ENCODE measurements around the gene ARL8A. TPM values are rescaled to one million over a fixed set of nuclear protein-coding genes. Genes with fewer than 3 reads are reported as not detected.

The ARL8A gene
- polyA plus RNA-seq, 2 of the 4 experiments (the other 2 are of a cell fraction): 23.4 to 49.8 TPM

DNA sequence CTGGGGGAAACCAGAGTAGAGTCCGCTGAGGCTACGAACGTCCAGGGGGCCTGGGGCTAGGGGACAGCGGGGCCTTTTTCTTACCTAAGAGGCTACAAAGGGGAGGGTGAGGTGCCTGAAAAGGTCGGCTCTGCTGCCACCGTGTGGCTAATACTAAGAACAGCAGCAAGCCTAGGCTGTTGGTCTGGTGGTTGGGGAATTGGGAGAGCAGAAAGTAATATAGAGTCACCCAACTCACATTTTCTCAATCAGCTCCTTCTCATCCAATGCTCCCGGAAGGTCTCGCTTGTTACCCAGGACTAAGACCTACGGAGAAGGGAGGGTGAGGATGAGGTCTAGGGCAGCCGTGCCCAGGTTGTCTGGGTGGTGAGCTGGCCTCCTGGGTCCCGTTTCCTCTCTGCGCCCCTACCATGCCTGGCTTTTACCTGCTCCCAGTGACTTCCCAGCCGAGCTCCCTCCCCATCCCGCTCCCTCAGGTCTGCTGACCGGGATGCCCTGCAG, 9.3 kb downstream of the ARL8A start (continued):
- TF ChIP-seq, protein P1, sequence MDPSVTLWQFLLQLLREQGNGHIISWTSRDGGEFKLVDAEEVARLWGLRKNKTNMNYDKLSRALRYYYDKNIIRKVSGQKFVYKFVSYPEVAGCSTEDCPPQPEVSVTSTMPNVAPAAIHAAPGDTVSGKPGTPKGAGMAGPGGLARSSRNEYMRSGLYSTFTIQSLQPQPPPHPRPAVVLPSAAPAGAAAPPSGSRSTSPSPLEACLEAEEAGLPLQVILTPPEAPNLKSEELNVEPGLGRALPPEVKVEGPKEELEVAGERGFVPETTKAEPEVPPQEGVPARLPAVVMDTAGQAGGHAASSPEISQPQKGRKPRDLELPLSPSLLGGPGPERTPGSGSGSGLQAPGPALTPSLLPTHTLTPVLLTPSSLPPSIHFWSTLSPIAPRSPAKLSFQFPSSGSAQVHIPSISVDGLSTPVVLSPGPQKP (IDR thresholded peaks at IDR 0.05; ENCODE audit: low read depth, low read length): no peak
- TF ChIP-seq RAD21 (conservative IDR thresholded peaks at IDR 0.05 in 1 of 2, IDR thresholded peaks at IDR 0.05 in 1 of 2): peak; percentile 81 to 82
- TF ChIP-seq, protein P2, sequence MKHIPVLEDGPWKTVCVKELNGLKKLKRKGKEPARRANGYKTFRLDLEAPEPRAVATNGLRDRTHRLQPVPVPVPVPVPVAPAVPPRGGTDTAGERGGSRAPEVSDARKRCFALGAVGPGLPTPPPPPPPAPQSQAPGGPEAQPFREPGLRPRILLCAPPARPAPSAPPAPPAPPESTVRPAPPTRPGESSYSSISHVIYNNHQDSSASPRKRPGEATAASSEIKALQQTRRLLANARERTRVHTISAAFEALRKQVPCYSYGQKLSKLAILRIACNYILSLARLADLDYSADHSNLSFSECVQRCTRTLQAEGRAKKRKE (CRISPR knock-in tag; IDR thresholded peaks at IDR 0.05; ENCODE audit: low read depth): no peak
- TF ChIP-seq FOSL2 (IDR thresholded peaks at IDR 0.05): no peak
- TF ChIP-seq FOSL2 (CRISPR knock-in tag; IDR thresholded peaks at IDR 0.05): no peak
- TF ChIP-seq HOXB5 (CRISPR knock-in tag; IDR thresholded peaks at IDR 0.05): no peak
- TF ChIP-seq, protein P3, sequence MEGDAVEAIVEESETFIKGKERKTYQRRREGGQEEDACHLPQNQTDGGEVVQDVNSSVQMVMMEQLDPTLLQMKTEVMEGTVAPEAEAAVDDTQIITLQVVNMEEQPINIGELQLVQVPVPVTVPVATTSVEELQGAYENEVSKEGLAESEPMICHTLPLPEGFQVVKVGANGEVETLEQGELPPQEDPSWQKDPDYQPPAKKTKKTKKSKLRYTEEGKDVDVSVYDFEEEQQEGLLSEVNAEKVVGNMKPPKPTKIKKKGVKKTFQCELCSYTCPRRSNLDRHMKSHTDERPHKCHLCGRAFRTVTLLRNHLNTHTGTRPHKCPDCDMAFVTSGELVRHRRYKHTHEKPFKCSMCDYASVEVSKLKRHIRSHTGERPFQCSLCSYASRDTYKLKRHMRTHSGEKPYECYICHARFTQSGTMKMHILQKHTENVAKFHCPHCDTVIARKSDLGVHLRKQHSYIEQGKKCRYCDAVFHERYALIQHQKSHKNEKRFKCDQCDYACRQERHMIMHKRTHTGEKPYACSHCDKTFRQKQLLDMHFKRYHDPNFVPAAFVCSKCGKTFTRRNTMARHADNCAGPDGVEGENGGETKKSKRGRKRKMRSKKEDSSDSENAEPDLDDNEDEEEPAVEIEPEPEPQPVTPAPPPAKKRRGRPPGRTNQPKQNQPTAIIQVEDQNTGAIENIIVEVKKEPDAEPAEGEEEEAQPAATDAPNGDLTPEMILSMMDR (IDR thresholded peaks at IDR 0.05): peak; percentile 75
- no peak for TF ChIP-seq NFE2L2 (conservative IDR thresholded peaks at IDR 0.05; ENCODE audit: low read length)

DNA sequence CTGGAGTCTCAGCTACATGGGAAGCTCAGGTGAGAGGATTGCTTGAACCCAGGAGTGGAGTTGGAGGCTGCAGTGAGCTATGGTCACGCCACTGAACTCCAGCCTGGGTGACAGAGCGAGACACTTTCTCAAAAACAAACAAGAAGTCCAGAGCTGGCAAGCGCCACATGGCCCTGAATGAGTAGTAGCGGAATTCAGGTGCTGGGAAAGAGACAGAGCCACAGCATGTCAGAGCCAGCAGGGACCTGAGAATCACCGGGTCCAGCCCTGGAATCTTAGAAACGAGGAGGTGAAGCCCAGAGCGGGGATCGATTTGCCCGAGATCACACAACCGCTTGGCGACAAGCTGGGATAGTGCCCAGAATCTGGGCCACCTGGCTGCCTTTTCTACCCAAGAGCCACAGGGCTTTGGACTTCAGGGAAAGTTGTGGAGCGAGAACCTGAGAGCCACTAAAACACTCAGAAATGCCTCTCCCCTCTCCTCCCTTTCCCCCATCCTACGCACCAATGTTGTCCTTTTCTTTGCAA, 9.8 kb downstream of the ARL8A start:
- WGBS (ENCODE audit: missing lambda C conversion rate): 90% methylated on average over 13 of the region's 13 CpGs
- peak; percentile 11 to 15; a peak in 4 of 6 replicates for ATAC-seq
- CTCF ChIA-PET: interaction anchor here (0.9 to 31.9 kb wide), 23 partner anchors 11 to 579 kb away, joined by 3 to 1624 read pairs (median 5); partner anchors contain the start of genes ARL8A, ELF3, GPR37L1 and PTPN7

DNA sequence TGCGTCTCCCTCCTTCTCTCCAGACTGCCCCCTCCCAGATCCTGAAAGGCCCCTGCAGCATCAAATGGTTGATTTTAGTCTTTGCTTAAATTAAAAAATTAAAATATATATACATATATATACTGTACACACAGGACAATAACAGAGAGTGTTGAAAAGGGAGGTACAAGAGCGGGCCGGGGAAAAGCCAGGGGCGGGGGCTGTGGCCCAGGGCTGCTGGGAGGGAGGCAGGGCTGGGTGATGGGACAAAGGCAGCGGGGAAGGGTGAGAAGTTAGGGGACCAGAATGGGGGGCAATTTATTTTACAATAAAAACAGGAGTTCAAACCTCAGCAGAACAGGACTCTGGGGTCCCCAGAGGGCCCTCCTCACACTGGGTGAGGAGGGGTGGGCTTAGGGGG, 10.5 kb downstream of the ARL8A start:
- H3K4me2 ChIP-seq: no peak overlapping the region
- ATAC-seq (no peak), DNase-seq (ENCODE audit: low read depth in 1 of 2, low spot score in 1 of 2) (no peak), FAIRE-seq (no peak)
- no peaks in the 10 kb centered on the region for H3K9me3 ChIP-seq
- TF ChIP-seq, protein P4, sequence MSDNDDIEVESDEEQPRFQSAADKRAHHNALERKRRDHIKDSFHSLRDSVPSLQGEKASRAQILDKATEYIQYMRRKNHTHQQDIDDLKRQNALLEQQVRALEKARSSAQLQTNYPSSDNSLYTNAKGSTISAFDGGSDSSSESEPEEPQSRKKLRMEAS (IDR thresholded peaks at IDR 0.05): no peak
- no peak for TF ChIP-seq JUN (IDR thresholded peaks at IDR 0.05)
- TF ChIP-seq RFX5 (IDR thresholded peaks at IDR 0.05): no peak
- ChIA-PET POLR2A (interaction anchor here (3.0 kb wide), 1 partner anchor 124 kb away, joined by 7 read pairs; the partner anchor contains the start of gene ELF3), CTCF (interaction anchor here (1.2 to 31.9 kb wide), 9 partner anchors 12 to 238 kb away, joined by 3 to 1624 read pairs (median 30); partner anchors contain the start of genes ARL8A, ELF3, GPR37L1 and RNPEP)
- H3K27ac ChIP-seq: no peak overlapping the region
- 88% methylated on average over 5 of the region's 5 CpGs for WGBS (ENCODE audit: missing lambda C conversion rate)
- H3K4me3 ChIP-seq: no peak overlapping the region
- 0 out of 3 replicates have a peak, but pooled peaks cover 5% of the 10 kb centered on the region for H3K4me1 ChIP-seq

More for the DNA sequence above, 9.8 kb downstream of the ARL8A start:
- TF ChIP-seq RAD21 (conservative IDR thresholded peaks at IDR 0.05 in 1 of 2, IDR thresholded peaks at IDR 0.05 in 1 of 2) (no peak), HEYL (CRISPR knock-in tag; IDR thresholded peaks at IDR 0.05) (no peak), NPAS2 (CRISPR knock-in tag; IDR thresholded peaks at IDR 0.05; ENCODE audit: borderline replicate concordance) (no peak), GATA3 (IDR thresholded peaks at IDR 0.05; ENCODE audit: borderline replicate concordance) (no peak), BHLHE40 (IDR thresholded peaks at IDR 0.05; ENCODE audit: low read depth, low read length) (no peak), ESRRA (IDR thresholded peaks at IDR 0.05; ENCODE audit: borderline replicate concordance, low read length) (no peak), CBX8 (IDR thresholded peaks at IDR 0.05) (no peak), FOXS1 (CRISPR knock-in tag; IDR thresholded peaks at IDR 0.05) (no peak), MAZ (IDR thresholded peaks at IDR 0.05; ENCODE audit: borderline replicate concordance, low read depth, low read length) (no peak), JUNB (IDR thresholded peaks at IDR 0.05) (no peak), HOXB13 (CRISPR knock-in tag; IDR thresholded peaks at IDR 0.05; ENCODE audit: low read depth) (no peak), NR3C1 (IDR thresholded peaks at IDR 0.05) (no peak), CHD4 (IDR thresholded peaks at IDR 0.05; ENCODE audit: borderline replicate concordance) (no peak), EHMT2 (IDR thresholded peaks at IDR 0.05; ENCODE audit: low read depth) (no peak)
- TF ChIP-seq, protein P2 (CRISPR knock-in tag; IDR thresholded peaks at IDR 0.05; ENCODE audit: low read depth): no peak
- H3K4me1 ChIP-seq: 0 out of 3 replicates have a peak, but pooled peaks cover 5% of the 10 kb centered on the region
- no peak overlapping the region for H3K4me2 ChIP-seq
- no peaks in the 10 kb centered on the region for H3K9me3 ChIP-seq
- H3K27ac ChIP-seq: peak overlapping the region in 1 of 2 experiments; percentile 48; a peak in 2 of 6 replicates
- DNase-seq (ENCODE audit: low read depth in 1 of 2, low spot score in 1 of 2) (no peak), FAIRE-seq (no peak)
- no peak overlapping the region for H3K4me3 ChIP-seq
- POLR2A ChIA-PET: interaction anchor here (3.0 kb wide), 1 partner anchor 125 kb away, joined by 7 read pairs; the partner anchor contains the start of gene ELF3

Data from A549 (cell line).